Gastroesophageal sphincter (tissue), 4 donors: Measurements from ENCODE around the gene GSDMA. TPM values are rescaled to one million over a fixed set of nuclear protein-coding genes. Genes with fewer than 3 reads are reported as not detected.
"Not testable (repeated sequence)": the region's sequence is repeated elsewhere in the genome, so short reads cannot be mapped to it uniquely, and the experiment has no call there.

Experiments
- ATAC-seq: fragments of 150-250 bp; one replicate; pipeline ENCODE4 v1.9.1; 2016; ENCODE audit warnings: mild to moderate bottlenecking, moderate library complexity
- H3K27ac ChIP-seq, 4 donors: fragments of 200-600 bp; sonication (generic) in 3 of 4; 1 replicate in 3 of 4; 2 replicates in 1 of 4; pipeline ENCODE4 v1.5.1; 2016 to 2019
- H3K27me3 ChIP-seq: fragments of 200-600 bp; sonication (generic); one replicate; pipeline ENCODE4 v1.5.1; 2019
- H3K36me3 ChIP-seq, 2 donors: fragments of 200-600 bp; sonication (generic); one replicate each; pipeline ENCODE4 v1.5.1; 2019; ENCODE audit warnings: control low read depth in 1 of 2
- H3K4me1 ChIP-seq, 3 donors: fragments of 200-600 bp; sonication (generic); 1 replicate in 2 of 3; 2 replicates in 1 of 3; pipeline ENCODE4 v1.5.1; 2016 to 2019; ENCODE audit warnings: control low read depth in 2 of 3
- H3K4me3 ChIP-seq, 2 donors: fragments of 200-600 bp; sonication (generic); one replicate each; pipeline ENCODE4 v1.5.1; 2019; ENCODE audit warnings: mild to moderate bottlenecking in 1 of 2, moderate library complexity in 1 of 2
- H3K9me3 ChIP-seq, 3 donors: fragments of 200-600 bp; sonication (generic); one replicate each; pipeline ENCODE4 v1.5.1; 2017 to 2019; ENCODE audit warnings: control low read depth in 2 of 3
- CTCF ChIP-seq, 4 experiments: fragments of 200-600 bp in 2 of 4; fragments of 450-650 bp in 2 of 4; sonication (generic) in 1 of 4; IDR thresholded peaks; one replicate each; pipeline ENCODE4 v1.5.1; 2017 to 2019; ENCODE audit warnings: antibody characterized with exemption in 4 of 4, mild to moderate bottlenecking in 2 of 4, moderate library complexity in 2 of 4
- EP300 ChIP-seq: sonication (generic); formaldehyde crosslinking; IDR thresholded peaks from one replicate; pipeline ENCODE4 v1.6.1; 2017; ENCODE audit warnings: antibody characterized with exemption, mild to moderate bottlenecking
- POLR2A ChIP-seq, 2 donors: fragments of 450-650 bp; IDR thresholded peaks; one replicate each; pipeline ENCODE4 v1.6.1; 2017; ENCODE audit warnings: antibody characterized with exemption in 2 of 2, mild to moderate bottlenecking in 2 of 2, moderate library complexity in 1 of 2
- POLR2AphosphoS5 ChIP-seq: sonication (generic); formaldehyde crosslinking; IDR thresholded peaks from one replicate; pipeline ENCODE4 v1.6.1; 2017; ENCODE audit warnings: antibody characterized with exemption
- WGBS, 2 donors: methylation state at CpG; one replicate each; pipeline ENCODE4 v1.1.5; 2018; ENCODE audit warnings: low coverage in 1 of 2; 5-methylcytosine and 5-hydroxymethylcytosine counted together
- total RNA-seq, 4 donors: library from RNA; depleted of rRNA; stranded (reverse); fragments of >200 nt; gene quantifications; one replicate each; pipeline ENCODE4 v1.1.0, GENCODE V29; 2016

The GSDMA gene
- total RNA-seq, 4 donors from 2014 or later, result 0.35 to 1.6 (median 0.54) TPM; not detected in 1

- no peak for ATAC-seq
- WGBS, 2 donors, result 82 to 86% methylated on average over 1 to 2 of the region's 4 CpGs
- TF ChIP-seq EP300 (no peak), POLR2AphosphoS5 (no peak), CTCF (IDR thresholded peaks at IDR 0.05) (no peak), POLR2A (IDR thresholded peaks at IDR 0.05) (no peak)
- Histone ChIP-seq H3K4me3 (no peak overlapping the region), H3K4me1 (peaks cover 0 to 14% (median 3%) of the 10 kb centered on the region in 3 donors), H3K9me3 (no peaks in the 10 kb centered on the region), H3K36me3 (peaks cover 0 to 49% of the 10 kb centered on the region in 2 donors), H3K27ac (no peak overlapping the region), H3K27me3 (no peaks in the 10 kb centered on the region)
These were observed 36.3 kb downstream of the GSDMA start for GRCh38 chr17:39999067-39999466.

GRCh38 chr17:40000161-40000560, 37.4 kb downstream of the GSDMA start:
- peaks cover 0 to 14% (median 3%) of the 10 kb centered on the region in 3 donors for H3K4me1 ChIP-seq
- H3K4me3 ChIP-seq, result no peak overlapping the region
- ATAC-seq, result no peak
- H3K9me3 ChIP-seq, result no peaks in the 10 kb centered on the region
- TF ChIP-seq CTCF (IDR thresholded peaks at IDR 0.05) (no peak), EP300 (no peak), POLR2AphosphoS5 (no peak), POLR2A (IDR thresholded peaks at IDR 0.05) (no peak)
- no peaks in the 10 kb centered on the region for H3K27me3 ChIP-seq
- H3K27ac ChIP-seq, result no peak overlapping the region
- 93% methylated on average over 7 of the region's 7 CpGs for WGBS, 2 donors
- H3K36me3 ChIP-seq, result peaks cover 0 to 39% of the 10 kb centered on the region in 2 donors

- WGBS, 2 donors, result 53 to 86% methylated on average over 2 to 3 of the region's 8 CpGs
- H3K27me3 ChIP-seq, ATAC-seq, H3K27ac ChIP-seq, H3K9me3 ChIP-seq, H3K4me3 ChIP-seq: not testable (repeated sequence)
- Histone ChIP-seq H3K36me3 (peaks cover 0 to 27% of the 10 kb centered on the region in 2 donors), H3K4me1 (peaks cover 0 to 12% (median 1%) of the 10 kb centered on the region in 3 donors)
These were observed 38.5 kb downstream of the GSDMA start for GRCh38 chr17:40001335-40001734.

GRCh38 chr17:40004072-40004471, 41.3 kb downstream of the GSDMA start:
- H3K36me3 ChIP-seq, result no peaks in the 10 kb centered on the region
- no peaks in the 10 kb centered on the region for H3K4me1 ChIP-seq
- H3K9me3 ChIP-seq, result no peaks in the 10 kb centered on the region
- no peak overlapping the region for H3K27ac ChIP-seq
- TF ChIP-seq CTCF (IDR thresholded peaks at IDR 0.05), result no peak
- TF ChIP-seq POLR2AphosphoS5, result no peak
- TF ChIP-seq POLR2A (IDR thresholded peaks at IDR 0.05), result no peak
- TF ChIP-seq EP300, result no peak
- no peaks in the 10 kb centered on the region for H3K27me3 ChIP-seq
- no peak overlapping the region for H3K4me3 ChIP-seq
- WGBS, 2 donors, result 80 to 89% methylated on average over 8 to 9 of the region's 9 CpGs
- ATAC-seq, result no peak

- H3K4me1 ChIP-seq, result no peaks in the 10 kb centered on the region
- ATAC-seq, result no peak
- H3K27me3 ChIP-seq, result no peaks in the 10 kb centered on the region
- H3K27ac ChIP-seq, result no peak overlapping the region
- no peak overlapping the region for H3K4me3 ChIP-seq
- H3K36me3 ChIP-seq, result no peaks in the 10 kb centered on the region
- no peaks in the 10 kb centered on the region for H3K9me3 ChIP-seq
- 90 to 92% methylated on average over 3 to 6 of the region's 7 CpGs for WGBS, 2 donors
- TF ChIP-seq EP300 (no peak), POLR2AphosphoS5 (no peak), CTCF (IDR thresholded peaks at IDR 0.05) (no peak), POLR2A (IDR thresholded peaks at IDR 0.05) (no peak)
These were observed 41.9 kb downstream of the GSDMA start for GRCh38 chr17:40004712-40005111.
